Large intestine (tissue), 3 donors: Measurements from ENCODE around the gene RFPL1. TPM values are rescaled to one million over a fixed set of nuclear protein-coding genes. Genes with fewer than 3 reads are reported as not detected.

Experiments
- DNase-seq, 2 donors: peaks; one replicate each; pipeline versions ENCODE4 v3.0.0 to v3.0.0-alpha.2; 2013
- H3K27ac ChIP-seq: one replicate; pipeline ENCODE4 v1.5.1; 2013; ENCODE audit warnings: low read length
- H3K27me3 ChIP-seq: 2 replicates; pipeline ENCODE4 v1.6.1; 2013; ENCODE audit warnings: low read length; ENCODE audit not compliant: control insufficient read depth, insufficient read depth
- H3K36me3 ChIP-seq: 2 replicates; pipeline ENCODE4 v1.6.1; 2013; ENCODE audit warnings: low read length; ENCODE audit not compliant: control insufficient read depth, insufficient read depth
- H3K4me1 ChIP-seq: one replicate; pipeline ENCODE4 v1.6.1; 2013; ENCODE audit warnings: low read length; ENCODE audit not compliant: control insufficient read depth, insufficient read depth
- H3K4me3 ChIP-seq: one replicate; pipeline ENCODE4 v1.5.1; 2013; ENCODE audit warnings: low read length
- H3K9me3 ChIP-seq: one replicate; pipeline ENCODE4 v1.6.1; 2013; ENCODE audit warnings: mild to moderate bottlenecking, low read depth, low read length, moderate library complexity; ENCODE audit not compliant: control insufficient read depth
- WGBS: methylation state at CpG from one replicate; pipeline ENCODE4 v1.1.5; 2013; ENCODE audit warnings: low lambda C conversion rate; ENCODE audit not compliant: insufficient coverage; 5-methylcytosine and 5-hydroxymethylcytosine counted together
- polyA plus RNA-seq: library from polyadenylated mRNA; unstranded; fragments of 120-200 nt; gene quantifications from one replicate; pipeline ENCODE4 v1.2.1, GENCODE V29; 2013

Gene RFPL1
- polyA plus RNA-seq, 1 donor, result 0.37 TPM

- no peaks in the 10 kb centered on the region for H3K36me3 ChIP-seq
- WGBS, result no CpG with 5 or more reads among the region's 1 CpG
- H3K27ac ChIP-seq, result no peak overlapping the region
- H3K9me3 ChIP-seq, result no peaks in the 10 kb centered on the region
- no peak overlapping the region for H3K4me3 ChIP-seq
- H3K27me3 ChIP-seq, result no peaks in the 10 kb centered on the region
- DNase-seq, result no peak
- H3K4me1 ChIP-seq, result no peaks in the 10 kb centered on the region
Measured at GRCh38 chr22:29442976-29443375, 4.6 kb downstream of the RFPL1 start.

- no peak overlapping the region for H3K4me3 ChIP-seq
- WGBS, result 81% methylated on average over 5 of the region's 6 CpGs
- no peaks in the 10 kb centered on the region for H3K4me1 ChIP-seq
- no peak overlapping the region for H3K27ac ChIP-seq
- no peaks in the 10 kb centered on the region for H3K36me3 ChIP-seq
- DNase-seq, result no peak
- no peaks in the 10 kb centered on the region for H3K27me3 ChIP-seq
- H3K9me3 ChIP-seq, result no peaks in the 10 kb centered on the region
Measured at GRCh38 chr22:29443452-29443851, 5.1 kb downstream of the RFPL1 start.

GRCh38 chr22:29443861-29444792, 5.7 kb downstream of the RFPL1 start:
- Histone ChIP-seq H3K4me1 (no peaks in the 10 kb centered on the region), H3K27ac (no peak overlapping the region), H3K27me3 (no peaks in the 10 kb centered on the region), H3K4me3 (no peak overlapping the region), H3K36me3 (no peaks in the 10 kb centered on the region), H3K9me3 (no peaks in the 10 kb centered on the region)
- peak in 1 of 2 donors; percentile 18 for DNase-seq
- no CpG with 5 or more reads among the region's 14 CpGs for WGBS

GRCh38 chr22:29445508-29445907, 7.1 kb downstream of the RFPL1 start:
- H3K9me3 ChIP-seq, result no peaks in the 10 kb centered on the region
- no peak overlapping the region for H3K27ac ChIP-seq
- DNase-seq, result no peak
- H3K4me1 ChIP-seq, result no peaks in the 10 kb centered on the region
- no peaks in the 10 kb centered on the region for H3K27me3 ChIP-seq
- no peak overlapping the region for H3K4me3 ChIP-seq
- no peaks in the 10 kb centered on the region for H3K36me3 ChIP-seq
- WGBS, result 86% methylated on average over 1 of the region's 4 CpGs

GRCh38 chr22:29447906-29448305, 9.5 kb downstream of the RFPL1 start:
- Histone ChIP-seq H3K36me3 (no peaks in the 10 kb centered on the region), H3K27me3 (no peaks in the 10 kb centered on the region), H3K27ac (no peak overlapping the region), H3K4me3 (no peak overlapping the region), H3K4me1 (no peaks in the 10 kb centered on the region), H3K9me3 (no peaks in the 10 kb centered on the region)
- WGBS, result no CpG with 5 or more reads among the region's 5 CpGs
- DNase-seq, result no peak

- no peaks in the 10 kb centered on the region for H3K27me3 ChIP-seq
- H3K36me3 ChIP-seq, result no peaks in the 10 kb centered on the region
- WGBS, result no CpG with 5 or more reads among the region's 11 CpGs
- H3K27ac ChIP-seq, result no peak overlapping the region
- no peak for DNase-seq
- no peaks in the 10 kb centered on the region for H3K9me3 ChIP-seq
- no peaks in the 10 kb centered on the region for H3K4me1 ChIP-seq
- no peak overlapping the region for H3K4me3 ChIP-seq
Measured at GRCh38 chr22:29449296-29449875, 11.0 kb downstream of the RFPL1 start.

GRCh38 chr22:29450222-29450621, 11.8 kb downstream of the RFPL1 start:
- Histone ChIP-seq H3K27ac (no peak overlapping the region), H3K36me3 (no peaks in the 10 kb centered on the region), H3K27me3 (no peaks in the 10 kb centered on the region), H3K4me1 (no peaks in the 10 kb centered on the region), H3K9me3 (no peaks in the 10 kb centered on the region), H3K4me3 (no peak overlapping the region)
- DNase-seq, result no peak
- WGBS, result 90% methylated on average over 2 of the region's 8 CpGs

GRCh38 chr22:29451863-29452262, 13.5 kb downstream of the RFPL1 start:
- H3K27me3 ChIP-seq, result no peaks in the 10 kb centered on the region
- no peaks in the 10 kb centered on the region for H3K4me1 ChIP-seq
- H3K27ac ChIP-seq, result no peak overlapping the region
- no peaks in the 10 kb centered on the region for H3K9me3 ChIP-seq
- DNase-seq, result no peak
- WGBS, result 75% methylated on average over 2 of the region's 4 CpGs
- no peaks in the 10 kb centered on the region for H3K36me3 ChIP-seq
- no peak overlapping the region for H3K4me3 ChIP-seq

GRCh38 chr22:29454276-29454675, 15.9 kb downstream of the RFPL1 start:
- no peak overlapping the region for H3K27ac ChIP-seq
- H3K27me3 ChIP-seq, result no peaks in the 10 kb centered on the region
- H3K9me3 ChIP-seq, result no peaks in the 10 kb centered on the region
- no peak for DNase-seq
- no peaks in the 10 kb centered on the region for H3K4me1 ChIP-seq
- no peaks in the 10 kb centered on the region for H3K36me3 ChIP-seq
- WGBS, result no CpG with 5 or more reads among the region's 8 CpGs
- H3K4me3 ChIP-seq, result no peak overlapping the region

- Histone ChIP-seq H3K4me3 (no peak overlapping the region), H3K4me1 (no peaks in the 10 kb centered on the region), H3K27ac (no peak overlapping the region), H3K9me3 (no peaks in the 10 kb centered on the region), H3K27me3 (no peaks in the 10 kb centered on the region), H3K36me3 (no peaks in the 10 kb centered on the region)
- no peak for DNase-seq
- no CpG with 5 or more reads among the region's 9 CpGs for WGBS
Measured at GRCh38 chr22:29456211-29456671, 17.9 kb downstream of the RFPL1 start.
